ENCODE measurements around the gene ARHGEF5. TPM values are rescaled to one million over a fixed set of nuclear protein-coding genes. Genes with fewer than 3 reads are reported as not detected.
A peak's percentile ranks its signal among the peaks of the same experiment; 100 is the strongest.

The ARHGEF5 gene
- polyA plus RNA-seq, 1 donor (not counting 4 experiments of a cell fraction or from before 2014, with no cell fraction given), result 24.2 TPM

DNA sequence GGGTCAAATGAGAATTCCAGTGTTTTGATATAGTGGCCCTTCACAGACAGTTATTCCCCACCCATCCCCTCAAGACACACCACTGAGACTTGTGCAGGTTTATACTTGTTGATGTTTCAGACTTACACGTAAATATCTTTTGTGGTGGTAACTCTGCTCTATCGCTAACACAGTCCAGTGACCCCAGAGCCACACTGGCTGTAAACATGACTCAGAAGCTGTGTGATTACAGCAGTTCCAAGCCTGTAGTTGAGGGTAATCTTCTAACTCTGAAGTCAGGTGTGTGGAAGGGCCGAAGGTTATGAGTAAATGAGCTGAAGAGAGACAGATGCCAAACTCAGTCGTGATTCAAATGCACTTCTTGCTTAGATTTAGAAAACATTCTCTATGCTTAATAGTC, 28.9 kb downstream of the ARHGEF5 start:
- no peak for TF ChIP-seq CTCF (optimal IDR thresholded peaks at IDR 0.05 in 1 of 3, IDR thresholded peaks at IDR 0.05 in 1 of 3, conservative IDR thresholded peaks at IDR 0.05 in 1 of 3; ENCODE audit: extremely low read depth in 1 of 3, insufficient read depth in 2 of 3, low read length in 3 of 3)
- TF ChIP-seq EZH2 (IDR thresholded peaks at IDR 0.05; ENCODE audit: low read length), result no peak
- FAIRE-seq (peak; percentile 86), DNase-seq (ENCODE audit: low read depth, low spot score) (no peak)
- Histone ChIP-seq H3K4me2 (ENCODE audit: control insufficient read depth, extremely low read depth, insufficient read depth, low read depth, low read length) (peak overlapping the region; percentile 77), H3K9me3 (ENCODE audit: control insufficient read depth, low read depth, low read length) (no peaks in the 10 kb centered on the region), H3K36me3 (ENCODE audit: control insufficient read depth in 2 of 2, extremely low read depth in 1 of 2, insufficient read depth in 2 of 2, low read length in 2 of 2) (peaks cover 2 to 6% of the 10 kb centered on the region in 2 experiments), H3K27me3 (ENCODE audit: control insufficient read depth, extremely low read depth, insufficient read depth, low read length) (no peaks in the 10 kb centered on the region), H3K4me3 (ENCODE audit: control insufficient read depth in 2 of 3, extremely low read depth in 1 of 3, insufficient read depth in 2 of 3, low read depth in 1 of 3, low read length in 3 of 3) (peak overlapping the region in 2 of 3 experiments; percentile 22 to 46), H3K4me1 (ENCODE audit: control insufficient read depth, extremely low read depth, insufficient read depth, low read length) (peaks cover 19% of the 10 kb centered on the region), H3K9me1 (ENCODE audit: control insufficient read depth, extremely low read depth, insufficient read depth, low read length) (no peaks in the 10 kb centered on the region), H4K20me1 (ENCODE audit: control insufficient read depth, extremely low read depth, insufficient read depth, low read length) (no peaks in the 10 kb centered on the region), H2AFZ (ENCODE audit: control insufficient read depth, low read length) (peak overlapping the region; percentile 11), H3K79me2 (ENCODE audit: control insufficient read depth, insufficient read depth, low read length) (no peaks in the 10 kb centered on the region), H3K9ac (ENCODE audit: control insufficient read depth, extremely low read depth, insufficient read depth, low read length) (peak overlapping the region; percentile 65), H3K27ac (ENCODE audit: control insufficient read depth, insufficient read depth, low read length) (peak overlapping the region; percentile 82)
- dilution Hi-C loops (cut with MboI; ENCODE audit: extremely low pct_ligation_motif_present, low sequenced_read_pairs), result no loop called here

DNA sequence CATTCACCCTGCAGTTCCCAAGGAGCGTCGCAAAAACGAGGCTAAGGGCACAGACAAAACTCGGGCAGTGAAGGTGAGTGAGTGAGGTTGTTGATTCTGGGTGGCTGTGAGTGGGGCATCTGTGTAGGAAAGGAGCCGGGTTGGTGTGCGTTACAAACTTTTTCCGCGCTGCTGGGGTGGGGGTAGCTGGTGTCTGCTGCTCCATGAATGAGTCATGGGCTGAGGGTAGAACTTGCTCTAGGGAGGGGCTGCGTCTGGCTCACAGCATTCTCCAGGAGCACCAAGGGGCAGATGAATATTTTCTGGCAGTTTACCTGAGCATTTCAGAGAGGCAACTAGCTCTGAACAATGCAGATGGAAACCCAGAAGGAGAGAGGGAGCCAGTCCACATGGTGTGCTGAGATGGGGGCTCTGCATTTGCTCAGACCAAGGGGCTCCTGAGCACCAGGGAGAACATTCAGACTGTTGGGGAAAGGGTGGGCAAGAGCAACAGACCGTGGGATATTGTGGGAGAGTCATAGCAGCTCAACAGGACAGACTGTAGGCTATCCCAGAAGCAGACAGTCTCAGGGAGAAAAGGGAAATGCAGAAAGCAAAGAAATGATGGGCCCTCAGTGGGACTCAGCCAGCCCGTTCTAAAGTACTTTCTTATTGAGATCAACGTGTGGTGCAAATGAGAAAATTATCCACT, 29.5 kb downstream of the ARHGEF5 start:
- dilution Hi-C loops (cut with MboI; ENCODE audit: extremely low pct_ligation_motif_present, low sequenced_read_pairs), result no loop called here
- Histone ChIP-seq H3K27me3 (ENCODE audit: control insufficient read depth, extremely low read depth, insufficient read depth, low read length) (no peaks in the 10 kb centered on the region), H3K36me3 (ENCODE audit: control insufficient read depth in 2 of 2, extremely low read depth in 1 of 2, insufficient read depth in 2 of 2, low read length in 2 of 2) (peaks cover under 1 to 6% of the 10 kb centered on the region in 2 experiments), H2AFZ (ENCODE audit: control insufficient read depth, low read length) (peak overlapping the region; percentile 11), H3K4me1 (ENCODE audit: control insufficient read depth, extremely low read depth, insufficient read depth, low read length) (peaks cover 19% of the 10 kb centered on the region), H3K79me2 (ENCODE audit: control insufficient read depth, insufficient read depth, low read length) (no peaks in the 10 kb centered on the region), H3K27ac (ENCODE audit: control insufficient read depth, insufficient read depth, low read length) (peak overlapping the region; percentile 82), H3K9me3 (ENCODE audit: control insufficient read depth, low read depth, low read length) (no peaks in the 10 kb centered on the region), H3K4me3 (ENCODE audit: control insufficient read depth in 2 of 3, extremely low read depth in 1 of 3, insufficient read depth in 2 of 3, low read depth in 1 of 3, low read length in 3 of 3) (peak overlapping the region in 2 of 3 experiments; percentile 28 to 46), H3K9ac (ENCODE audit: control insufficient read depth, extremely low read depth, insufficient read depth, low read length) (peak overlapping the region; percentile 65), H3K9me1 (ENCODE audit: control insufficient read depth, extremely low read depth, insufficient read depth, low read length) (no peaks in the 10 kb centered on the region), H3K4me2 (ENCODE audit: control insufficient read depth, extremely low read depth, insufficient read depth, low read depth, low read length) (peak overlapping the region; percentile 77), H4K20me1 (ENCODE audit: control insufficient read depth, extremely low read depth, insufficient read depth, low read length) (no peaks in the 10 kb centered on the region)
- no peak for TF ChIP-seq EZH2 (IDR thresholded peaks at IDR 0.05; ENCODE audit: low read length)
- no peak for TF ChIP-seq CTCF (optimal IDR thresholded peaks at IDR 0.05 in 1 of 3, IDR thresholded peaks at IDR 0.05 in 1 of 3, conservative IDR thresholded peaks at IDR 0.05 in 1 of 3; ENCODE audit: extremely low read depth in 1 of 3, insufficient read depth in 2 of 3, low read length in 3 of 3)
- peak; percentile 65 for FAIRE-seq
- DNase-seq (ENCODE audit: low read depth, low spot score), result no peak

Measured in keratinocyte (primary cell).